K562 (cell line): Measurements from ENCODE around the gene MMP19. TPM values are rescaled to one million over a fixed set of nuclear protein-coding genes. Genes with fewer than 3 reads are reported as not detected.

Experiments
- ARNT ChIP-seq, 2 experiments: fragments of 450-650 bp; IDR thresholded peaks; 2 replicates each; pipeline ENCODE4 v1.6.1; 2016; ENCODE audit warnings: mild to moderate bottlenecking in 1 of 2
- BCOR ChIP-seq: fragments of 450-650 bp; IDR thresholded peaks from 2 replicates; pipeline ENCODE4 v1.6.1; 2016
- NELFE ChIP-seq: IDR thresholded peaks from 2 replicates; pipeline ENCODE4 v1.6.1; 2011; ENCODE audit warnings: mild to moderate bottlenecking; ENCODE audit not compliant: insufficient read depth, insufficient read length
- NFYB ChIP-seq: IDR thresholded peaks from 2 replicates; pipeline ENCODE4 v1.6.1; 2011; ENCODE audit warnings: mild to moderate bottlenecking, moderate library complexity; ENCODE audit not compliant: insufficient read length; ENCODE audit errors: extremely low read depth
- RB1 ChIP-seq: fragments of 450-650 bp; IDR thresholded peaks from 2 replicates; pipeline ENCODE4 v1.6.1; 2017; ENCODE audit warnings: low read depth, mild to moderate bottlenecking
- SMARCE1 ChIP-seq: fragments of 450-650 bp; IDR thresholded peaks from 2 replicates; pipeline ENCODE4 v1.7.1; 2016; ENCODE audit warnings: mild to moderate bottlenecking
- TCF7 ChIP-seq: sonication (generic); IDR thresholded peaks from 2 replicates; pipeline ENCODE4 v1.6.1; 2016; ENCODE audit warnings: antibody characterized with exemption, borderline replicate concordance
- ZNF347 ChIP-seq: fragments of 450-650 bp; formaldehyde crosslinking; IDR thresholded peaks from 2 replicates; pipeline ENCODE4 v1.4.0; 2020; ENCODE audit warnings: low read depth, mild to moderate bottlenecking, moderate library complexity
- ZNF408 ChIP-seq: fragments of 250-450 bp; sonication (Bioruptor Pico); IDR thresholded peaks from 2 replicates; pipeline ENCODE4 v1.4.0; 2020; ENCODE audit warnings: low read depth, mild to moderate bottlenecking, moderate library complexity
- ZNF436 ChIP-seq: fragments of 250-450, 450-650 bp; sonication (Bioruptor Pico); formaldehyde crosslinking; IDR thresholded peaks from 2 replicates; pipeline ENCODE4 v1.7.0; 2020; ENCODE audit warnings: mild to moderate bottlenecking
- ZNF766 ChIP-seq: fragments of 200-800 bp; sonication (Bioruptor generic); conservative IDR thresholded peaks from 2 replicates; pipeline ENCODE4 v1.6.1; 2016; ENCODE audit warnings: missing genetic modification characterization, missing compliant biosample characterization
- polyA plus RNA-seq, 8 experiments: library from polyadenylated mRNA; depleted of rRNA in 4 of 8; stranded (reverse) in 5 of 8; unstranded in 3 of 8; fragments of >200 nt; fragmentation: Nextera tagmentation in 2 of 8; fragmentation: Illumina TruSeq in 1 of 8; extraction: Ambion mirVana in 2 of 8; extraction: Trizol in 1 of 8; gene quantifications; 2 replicates each; pipeline versions ENCODE4 v1.2.1 to v1.2.3, GENCODE V29; 2011 to 2014; ENCODE audit warnings: inconsistent platforms in 1 of 8, missing spikeins in 1 of 8
- total RNA-seq, 7 experiments: library from RNA; depleted of rRNA in 6 of 7; stranded (reverse); fragments of >200 nt in 6 of 7; fragmentation: Illumina TruSeq in 2 of 7; extraction: Trizol in 2 of 7; gene quantifications; 2 replicates each; pipeline versions ENCODE4 v1.2.1 to v1.2.3, GENCODE V29; 2011 to 2021; ENCODE audit warnings: low replicate concordance in 1 of 7
- TF ChIP-seq, protein P1 (sequence below), 2 experiments: fragments of 450-650 bp; conservative IDR thresholded peaks; 2 replicates each; pipeline ENCODE4 v1.6.1; 2017; ENCODE audit warnings: mild to moderate bottlenecking in 2 of 2, moderate library complexity in 2 of 2
- TF ChIP-seq, protein P2 (sequence below): fragments of 250-450 bp; sonication (Bioruptor Pico); IDR thresholded peaks from 2 replicates; pipeline ENCODE4 v1.5.0; 2021; ENCODE audit warnings: mild to moderate bottlenecking, moderate library complexity
- TF ChIP-seq, protein P3 (sequence below): fragments of 450-650 bp; IDR thresholded peaks from 2 replicates; pipeline ENCODE4 v1.6.1; 2016; ENCODE audit warnings: mild to moderate bottlenecking
- TF ChIP-seq, protein P4 (sequence below): sonication (generic); formaldehyde crosslinking; IDR thresholded peaks from 2 replicates; pipeline ENCODE4 v1.8.0; 2022; ENCODE audit warnings: mild to moderate bottlenecking, missing genetic modification reagents

MMP19 gene
- total and polyA plus RNA-seq, 9 of the 15 experiments (the other 6 are each of a cell fraction or from before 2014, with no cell fraction given), result 0.14 to 1.6 (median 0.66) TPM

DNA sequence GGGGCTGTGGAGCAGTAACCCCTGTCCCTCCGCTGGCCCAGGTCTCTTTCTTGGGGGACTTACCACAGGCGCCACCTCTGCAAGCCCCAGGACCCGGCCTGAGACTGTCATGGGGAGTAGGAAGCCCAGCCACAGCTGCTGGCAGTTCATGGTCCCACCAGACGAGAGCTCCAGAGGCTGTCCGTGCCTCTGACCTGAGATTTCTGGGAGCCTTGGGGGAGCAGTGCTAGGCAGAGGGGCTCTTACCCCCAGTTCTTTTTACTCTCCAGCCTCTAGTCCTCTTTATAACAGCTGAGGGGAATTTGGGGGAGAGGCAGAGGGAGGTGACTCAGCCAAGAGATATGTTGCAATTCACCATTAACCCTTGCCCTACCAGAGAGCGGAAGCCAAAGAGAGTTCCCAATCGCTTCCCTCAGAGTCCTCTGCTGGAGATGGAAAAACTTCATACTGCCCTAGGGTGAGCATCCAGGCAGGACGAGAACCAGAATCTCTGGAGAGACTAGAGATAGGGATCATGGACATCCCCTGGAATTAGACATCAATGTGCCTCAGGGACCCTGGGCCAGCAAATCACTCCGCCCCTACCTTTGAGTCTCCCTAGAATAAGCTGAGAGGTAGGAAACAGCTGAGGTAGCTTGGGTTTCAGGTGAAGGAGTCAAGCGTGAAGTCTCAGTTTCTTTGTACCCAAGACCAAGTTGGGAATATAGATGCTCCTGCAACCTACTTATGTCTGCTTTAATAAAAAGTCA, at the start of gene MMP19 (continued):
- TF ChIP-seq, protein P1, sequence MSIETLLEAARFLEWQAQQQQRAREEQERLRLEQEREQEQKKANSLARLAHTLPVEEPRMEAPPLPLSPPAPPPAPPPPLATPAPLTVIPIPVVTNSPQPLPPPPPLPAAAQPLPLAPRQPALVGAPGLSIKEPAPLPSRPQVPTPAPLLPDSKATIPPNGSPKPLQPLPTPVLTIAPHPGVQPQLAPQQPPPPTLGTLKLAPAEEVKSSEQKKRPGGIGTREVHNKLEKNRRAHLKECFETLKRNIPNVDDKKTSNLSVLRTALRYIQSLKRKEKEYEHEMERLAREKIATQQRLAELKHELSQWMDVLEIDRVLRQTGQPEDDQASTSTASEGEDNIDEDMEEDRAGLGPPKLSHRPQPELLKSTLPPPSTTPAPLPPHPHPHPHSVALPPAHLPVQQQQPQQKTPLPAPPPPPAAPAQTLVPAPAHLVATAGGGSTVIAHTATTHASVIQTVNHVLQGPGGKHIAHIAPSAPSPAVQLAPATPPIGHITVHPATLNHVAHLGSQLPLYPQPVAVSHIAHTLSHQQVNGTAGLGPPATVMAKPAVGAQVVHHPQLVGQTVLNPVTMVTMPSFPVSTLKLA (conservative IDR thresholded peaks at IDR 0.05), result no peak
- TF ChIP-seq NFYB, result no peak
- 0 out of 2 replicates have a peak, but pooled peaks have one; percentile 38 for TF ChIP-seq RB1
- TF ChIP-seq, protein P2, sequence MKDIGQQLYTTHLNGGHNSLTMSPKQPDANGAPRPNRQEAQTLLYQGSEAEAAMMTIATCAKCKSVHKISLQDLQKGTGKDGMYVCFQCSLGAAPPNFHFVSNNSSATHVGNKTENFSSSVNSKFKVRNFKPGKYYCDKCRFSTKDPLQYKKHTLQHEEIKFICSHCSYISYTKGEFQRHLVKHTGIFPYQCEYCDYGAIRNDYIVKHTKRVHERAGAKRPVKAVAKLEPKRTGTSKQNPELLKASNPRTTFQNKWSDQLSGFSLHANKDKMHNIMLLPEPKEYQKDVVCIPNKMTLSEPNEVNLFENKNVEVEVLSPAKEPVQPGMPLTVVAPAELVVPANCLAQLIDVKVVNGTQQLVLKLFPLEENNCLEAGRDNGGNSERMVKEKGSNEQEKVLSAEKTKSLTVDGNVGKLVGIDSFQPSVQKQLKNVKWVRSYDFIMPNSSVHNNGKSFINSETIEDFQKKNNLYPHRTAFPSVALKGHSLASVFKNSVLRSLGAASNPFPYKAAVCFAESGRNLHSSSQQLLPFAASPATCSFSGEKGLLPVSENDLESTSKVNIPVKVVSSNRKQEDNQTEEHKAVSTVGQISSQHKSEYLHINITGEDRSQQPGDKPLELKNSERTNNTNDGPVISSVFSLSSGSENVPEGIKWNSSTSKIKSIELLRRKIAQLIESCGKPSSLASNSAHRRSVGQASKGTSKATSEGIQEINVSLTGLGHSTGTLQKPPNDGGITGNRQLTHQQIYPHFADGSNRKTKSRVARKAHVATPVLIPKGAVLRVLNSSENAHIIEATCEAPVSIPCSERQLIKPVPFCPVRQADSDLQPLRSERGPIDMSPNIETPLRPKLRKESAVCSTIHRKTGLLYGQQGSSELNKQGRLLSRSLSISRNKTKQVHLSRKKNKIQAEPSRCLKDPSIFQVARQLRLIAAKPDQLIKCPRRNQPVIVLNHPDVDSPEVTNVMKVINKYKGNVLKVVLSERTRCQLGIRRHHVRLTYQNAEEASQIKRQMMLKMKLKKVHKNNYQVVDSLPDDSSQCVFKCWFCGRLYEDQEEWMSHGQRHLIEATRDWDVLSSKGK (CRISPR knock-in tag), result no peak
- no peak for TF ChIP-seq TCF7
- no peak for TF ChIP-seq ZNF436 (CRISPR knock-in tag)
- no peak for TF ChIP-seq ZNF408 (CRISPR knock-in tag)
- peak in 1 of 2 experiments; percentile 40; a peak in 2 of 4 replicates for TF ChIP-seq ARNT (IDR thresholded peaks at IDR 0.05)
- no peak for TF ChIP-seq BCOR
- TF ChIP-seq, protein P3, sequence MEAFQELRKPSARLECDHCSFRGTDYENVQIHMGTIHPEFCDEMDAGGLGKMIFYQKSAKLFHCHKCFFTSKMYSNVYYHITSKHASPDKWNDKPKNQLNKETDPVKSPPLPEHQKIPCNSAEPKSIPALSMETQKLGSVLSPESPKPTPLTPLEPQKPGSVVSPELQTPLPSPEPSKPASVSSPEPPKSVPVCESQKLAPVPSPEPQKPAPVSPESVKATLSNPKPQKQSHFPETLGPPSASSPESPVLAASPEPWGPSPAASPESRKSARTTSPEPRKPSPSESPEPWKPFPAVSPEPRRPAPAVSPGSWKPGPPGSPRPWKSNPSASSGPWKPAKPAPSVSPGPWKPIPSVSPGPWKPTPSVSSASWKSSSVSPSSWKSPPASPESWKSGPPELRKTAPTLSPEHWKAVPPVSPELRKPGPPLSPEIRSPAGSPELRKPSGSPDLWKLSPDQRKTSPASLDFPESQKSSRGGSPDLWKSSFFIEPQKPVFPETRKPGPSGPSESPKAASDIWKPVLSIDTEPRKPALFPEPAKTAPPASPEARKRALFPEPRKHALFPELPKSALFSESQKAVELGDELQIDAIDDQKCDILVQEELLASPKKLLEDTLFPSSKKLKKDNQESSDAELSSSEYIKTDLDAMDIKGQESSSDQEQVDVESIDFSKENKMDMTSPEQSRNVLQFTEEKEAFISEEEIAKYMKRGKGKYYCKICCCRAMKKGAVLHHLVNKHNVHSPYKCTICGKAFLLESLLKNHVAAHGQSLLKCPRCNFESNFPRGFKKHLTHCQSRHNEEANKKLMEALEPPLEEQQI, result no peak
- TF ChIP-seq NELFE, result no peak
- TF ChIP-seq ZNF347 (CRISPR knock-in tag), result no peak
- TF ChIP-seq, protein P4, sequence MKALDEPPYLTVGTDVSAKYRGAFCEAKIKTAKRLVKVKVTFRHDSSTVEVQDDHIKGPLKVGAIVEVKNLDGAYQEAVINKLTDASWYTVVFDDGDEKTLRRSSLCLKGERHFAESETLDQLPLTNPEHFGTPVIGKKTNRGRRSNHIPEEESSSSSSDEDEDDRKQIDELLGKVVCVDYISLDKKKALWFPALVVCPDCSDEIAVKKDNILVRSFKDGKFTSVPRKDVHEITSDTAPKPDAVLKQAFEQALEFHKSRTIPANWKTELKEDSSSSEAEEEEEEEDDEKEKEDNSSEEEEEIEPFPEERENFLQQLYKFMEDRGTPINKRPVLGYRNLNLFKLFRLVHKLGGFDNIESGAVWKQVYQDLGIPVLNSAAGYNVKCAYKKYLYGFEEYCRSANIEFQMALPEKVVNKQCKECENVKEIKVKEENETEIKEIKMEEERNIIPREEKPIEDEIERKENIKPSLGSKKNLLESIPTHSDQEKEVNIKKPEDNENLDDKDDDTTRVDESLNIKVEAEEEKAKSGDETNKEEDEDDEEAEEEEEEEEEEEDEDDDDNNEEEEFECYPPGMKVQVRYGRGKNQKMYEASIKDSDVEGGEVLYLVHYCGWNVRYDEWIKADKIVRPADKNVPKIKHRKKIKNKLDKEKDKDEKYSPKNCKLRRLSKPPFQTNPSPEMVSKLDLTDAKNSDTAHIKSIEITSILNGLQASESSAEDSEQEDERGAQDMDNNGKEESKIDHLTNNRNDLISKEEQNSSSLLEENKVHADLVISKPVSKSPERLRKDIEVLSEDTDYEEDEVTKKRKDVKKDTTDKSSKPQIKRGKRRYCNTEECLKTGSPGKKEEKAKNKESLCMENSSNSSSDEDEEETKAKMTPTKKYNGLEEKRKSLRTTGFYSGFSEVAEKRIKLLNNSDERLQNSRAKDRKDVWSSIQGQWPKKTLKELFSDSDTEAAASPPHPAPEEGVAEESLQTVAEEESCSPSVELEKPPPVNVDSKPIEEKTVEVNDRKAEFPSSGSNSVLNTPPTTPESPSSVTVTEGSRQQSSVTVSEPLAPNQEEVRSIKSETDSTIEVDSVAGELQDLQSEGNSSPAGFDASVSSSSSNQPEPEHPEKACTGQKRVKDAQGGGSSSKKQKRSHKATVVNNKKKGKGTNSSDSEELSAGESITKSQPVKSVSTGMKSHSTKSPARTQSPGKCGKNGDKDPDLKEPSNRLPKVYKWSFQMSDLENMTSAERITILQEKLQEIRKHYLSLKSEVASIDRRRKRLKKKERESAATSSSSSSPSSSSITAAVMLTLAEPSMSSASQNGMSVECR (CRISPR knock-in tag), result 0 out of 2 replicates have a peak, but pooled peaks have one; percentile 25
- TF ChIP-seq ZNF766 (CRISPR knock-in tag), result 0 out of 2 replicates have a peak, but pooled peaks have one; percentile 32
- TF ChIP-seq SMARCE1, result peak; percentile 88
